HL-60 (cell line): Measurements from ENCODE around the gene AKAP6.

Experiments used
- DNase-seq, 2 experiments: peaks; one replicate each; pipeline ENCODE4 v3.0.0-alpha.2; 2010 to 2020; ENCODE audit warnings: low read depth in 1 of 2, low spot score in 1 of 2
- H3K27ac ChIP-seq: fragments of 250-450 bp; sonication (Bioruptor Pico); replicated peaks from 2 replicates; pipeline ENCODE4 v1.5.1; 2020; ENCODE audit warnings: mild to moderate bottlenecking, moderate library complexity
- H3K27me3 ChIP-seq: fragments of 250-450 bp; sonication (Bioruptor Pico); 2 replicates; pipeline ENCODE4 v1.5.1; 2021; ENCODE audit warnings: mild to moderate bottlenecking, moderate library complexity; ENCODE audit not compliant: insufficient read depth, poor library complexity, severe bottlenecking
- H3K4me3 ChIP-seq: replicated peaks from 2 replicates; pipeline ENCODE4 v1.5.1; 2011; ENCODE audit warnings: mild to moderate bottlenecking, control low read depth, low read length; ENCODE audit not compliant: insufficient read depth
- GABPA ChIP-seq: IDR thresholded peaks from 2 replicates; pipeline ENCODE4 v1.6.1; 2012; ENCODE audit warnings: low read depth
- POLR2AphosphoS5 ChIP-seq: IDR thresholded peaks from 2 replicates; pipeline ENCODE4 v1.6.1; 2012; ENCODE audit warnings: low read depth
- SPI1 ChIP-seq: IDR thresholded peaks from 2 replicates; pipeline ENCODE4 v1.6.1; 2012; ENCODE audit warnings: low read depth, mild to moderate bottlenecking, borderline replicate concordance
- TF ChIP-seq, protein P1 (sequence below): IDR thresholded peaks from one replicate; pipeline ENCODE4 v1.5.1; 2011; ENCODE audit warnings: low read length, control low read depth, inconsistent platforms; ENCODE audit not compliant: insufficient read depth
- TF ChIP-seq, protein P2 (sequence below): IDR thresholded peaks from 2 replicates; pipeline ENCODE4 v1.6.1; 2012; ENCODE audit warnings: low read depth; ENCODE audit not compliant: insufficient replicate concordance

Gene AKAP6

DNA sequence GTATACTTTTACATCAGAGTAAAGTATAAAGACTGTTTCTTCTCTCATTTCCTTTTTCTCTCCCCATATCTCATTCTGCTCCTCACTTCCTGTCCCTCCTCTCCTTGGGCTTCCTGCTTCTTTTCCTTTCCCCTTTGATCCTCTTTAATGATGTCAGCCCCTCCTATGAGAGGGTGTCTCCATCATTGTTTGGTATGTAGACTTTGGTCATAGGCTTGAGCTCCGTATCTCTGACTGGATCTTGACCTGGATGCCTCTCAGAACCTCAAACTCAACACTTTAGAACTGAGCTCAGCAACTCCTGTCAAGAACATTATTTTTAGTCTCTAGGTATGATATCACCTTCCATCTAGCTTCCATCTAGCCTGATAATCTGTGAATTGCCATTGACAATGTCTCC lies 50.3 kb downstream of the AKAP6 start:
- no peak overlapping the region for H3K27ac ChIP-seq
- H3K27me3 ChIP-seq = no peaks in the 10 kb centered on the region
- no peak for DNase-seq
- H3K4me3 ChIP-seq = no peak overlapping the region
- TF ChIP-seq, protein P1, sequence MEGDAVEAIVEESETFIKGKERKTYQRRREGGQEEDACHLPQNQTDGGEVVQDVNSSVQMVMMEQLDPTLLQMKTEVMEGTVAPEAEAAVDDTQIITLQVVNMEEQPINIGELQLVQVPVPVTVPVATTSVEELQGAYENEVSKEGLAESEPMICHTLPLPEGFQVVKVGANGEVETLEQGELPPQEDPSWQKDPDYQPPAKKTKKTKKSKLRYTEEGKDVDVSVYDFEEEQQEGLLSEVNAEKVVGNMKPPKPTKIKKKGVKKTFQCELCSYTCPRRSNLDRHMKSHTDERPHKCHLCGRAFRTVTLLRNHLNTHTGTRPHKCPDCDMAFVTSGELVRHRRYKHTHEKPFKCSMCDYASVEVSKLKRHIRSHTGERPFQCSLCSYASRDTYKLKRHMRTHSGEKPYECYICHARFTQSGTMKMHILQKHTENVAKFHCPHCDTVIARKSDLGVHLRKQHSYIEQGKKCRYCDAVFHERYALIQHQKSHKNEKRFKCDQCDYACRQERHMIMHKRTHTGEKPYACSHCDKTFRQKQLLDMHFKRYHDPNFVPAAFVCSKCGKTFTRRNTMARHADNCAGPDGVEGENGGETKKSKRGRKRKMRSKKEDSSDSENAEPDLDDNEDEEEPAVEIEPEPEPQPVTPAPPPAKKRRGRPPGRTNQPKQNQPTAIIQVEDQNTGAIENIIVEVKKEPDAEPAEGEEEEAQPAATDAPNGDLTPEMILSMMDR = no peak
- TF ChIP-seq, protein P2, sequence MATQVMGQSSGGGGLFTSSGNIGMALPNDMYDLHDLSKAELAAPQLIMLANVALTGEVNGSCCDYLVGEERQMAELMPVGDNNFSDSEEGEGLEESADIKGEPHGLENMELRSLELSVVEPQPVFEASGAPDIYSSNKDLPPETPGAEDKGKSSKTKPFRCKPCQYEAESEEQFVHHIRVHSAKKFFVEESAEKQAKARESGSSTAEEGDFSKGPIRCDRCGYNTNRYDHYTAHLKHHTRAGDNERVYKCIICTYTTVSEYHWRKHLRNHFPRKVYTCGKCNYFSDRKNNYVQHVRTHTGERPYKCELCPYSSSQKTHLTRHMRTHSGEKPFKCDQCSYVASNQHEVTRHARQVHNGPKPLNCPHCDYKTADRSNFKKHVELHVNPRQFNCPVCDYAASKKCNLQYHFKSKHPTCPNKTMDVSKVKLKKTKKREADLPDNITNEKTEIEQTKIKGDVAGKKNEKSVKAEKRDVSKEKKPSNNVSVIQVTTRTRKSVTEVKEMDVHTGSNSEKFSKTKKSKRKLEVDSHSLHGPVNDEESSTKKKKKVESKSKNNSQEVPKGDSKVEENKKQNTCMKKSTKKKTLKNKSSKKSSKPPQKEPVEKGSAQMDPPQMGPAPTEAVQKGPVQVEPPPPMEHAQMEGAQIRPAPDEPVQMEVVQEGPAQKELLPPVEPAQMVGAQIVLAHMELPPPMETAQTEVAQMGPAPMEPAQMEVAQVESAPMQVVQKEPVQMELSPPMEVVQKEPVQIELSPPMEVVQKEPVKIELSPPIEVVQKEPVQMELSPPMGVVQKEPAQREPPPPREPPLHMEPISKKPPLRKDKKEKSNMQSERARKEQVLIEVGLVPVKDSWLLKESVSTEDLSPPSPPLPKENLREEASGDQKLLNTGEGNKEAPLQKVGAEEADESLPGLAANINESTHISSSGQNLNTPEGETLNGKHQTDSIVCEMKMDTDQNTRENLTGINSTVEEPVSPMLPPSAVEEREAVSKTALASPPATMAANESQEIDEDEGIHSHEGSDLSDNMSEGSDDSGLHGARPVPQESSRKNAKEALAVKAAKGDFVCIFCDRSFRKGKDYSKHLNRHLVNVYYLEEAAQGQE = no peak
- TF ChIP-seq POLR2AphosphoS5 = no peak
- TF ChIP-seq GABPA = no peak
- no peak for TF ChIP-seq SPI1

DNA sequence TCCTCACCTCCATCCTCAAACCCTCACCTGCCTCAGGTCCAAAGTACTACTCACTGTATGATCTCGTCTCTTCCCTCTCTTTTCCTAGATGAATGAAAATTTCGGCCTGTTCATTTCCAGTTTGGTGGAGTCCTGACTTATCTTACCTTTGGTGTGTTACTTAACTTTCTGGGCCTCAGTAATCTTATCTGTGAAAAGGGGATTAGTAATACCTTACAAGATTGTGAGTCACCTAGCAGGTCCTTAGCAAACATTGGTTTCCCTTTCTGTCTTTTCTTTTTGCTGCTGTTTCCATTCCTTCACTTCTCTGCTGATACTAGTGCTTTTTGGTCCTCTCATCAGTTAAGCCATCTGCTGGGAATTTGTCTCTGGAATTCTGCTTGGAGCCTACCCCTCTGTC lies 52.8 kb downstream of the AKAP6 start:
- DNase-seq = no peak
- TF ChIP-seq, protein P1 = no peak
- no peak for TF ChIP-seq GABPA
- no peak overlapping the region for H3K27ac ChIP-seq

DNA sequence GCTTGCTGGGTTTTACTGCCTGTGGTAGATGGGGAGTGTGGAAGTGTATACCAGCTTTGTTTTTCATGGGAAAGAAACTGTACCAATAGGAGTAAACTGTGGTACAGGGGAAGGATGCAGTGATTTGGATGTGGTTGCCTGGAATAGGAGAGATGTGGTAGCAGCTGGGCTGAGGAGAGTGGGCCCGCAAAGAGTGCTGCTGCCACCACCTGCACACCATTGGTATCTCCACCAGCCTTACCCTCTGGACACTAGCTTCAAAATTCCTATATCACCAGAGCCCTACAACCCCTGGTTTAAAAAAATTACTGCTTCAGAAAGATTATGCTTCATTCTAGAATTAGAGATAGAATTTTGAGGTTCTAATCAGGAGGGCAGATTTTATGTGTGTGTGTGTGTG lies 53.6 kb downstream of the AKAP6 start:
- Histone ChIP-seq H3K4me3 (no peak overlapping the region), H3K27ac (no peak overlapping the region), H3K27me3 (no peaks in the 10 kb centered on the region)
- TF ChIP-seq, protein P2 = no peak
- no peak for DNase-seq

More for the DNA sequence above, 52.8 kb downstream of the AKAP6 start:
- H3K4me3 ChIP-seq = no peak overlapping the region
- H3K27me3 ChIP-seq = no peaks in the 10 kb centered on the region

DNA sequence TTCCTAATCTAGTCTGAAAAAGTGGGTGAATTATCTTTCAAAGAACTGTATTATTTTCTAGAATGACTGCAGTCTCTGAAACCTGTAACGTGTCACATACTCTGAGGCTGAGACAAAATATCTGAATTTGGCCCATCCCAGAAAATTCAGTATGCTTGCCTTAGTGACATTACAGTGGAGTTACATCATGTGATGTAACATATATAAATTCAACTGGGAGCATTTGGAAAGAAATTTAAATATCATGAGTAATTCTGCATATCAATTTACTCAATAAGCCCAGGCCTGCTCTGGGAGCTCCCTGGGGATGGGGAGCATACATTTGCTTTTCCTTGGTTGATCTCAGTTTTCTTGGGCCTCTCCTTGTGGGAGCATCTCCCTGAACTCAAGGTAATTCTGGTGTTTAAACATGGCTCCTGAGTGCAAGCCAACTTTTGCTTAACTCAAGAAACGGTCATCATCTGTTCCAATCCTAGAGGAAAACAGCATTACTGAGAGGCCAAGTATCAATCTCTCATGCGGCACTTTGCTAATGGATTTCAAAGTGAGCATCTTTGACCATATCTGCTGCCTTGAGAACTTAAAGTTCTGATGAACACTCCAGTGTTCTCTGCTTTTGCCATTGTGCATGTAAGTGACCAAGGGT lies 54.4 kb downstream of the AKAP6 start:
- no peaks in the 10 kb centered on the region for H3K27me3 ChIP-seq
- H3K27ac ChIP-seq = no peak overlapping the region
- TF ChIP-seq, protein P2 = no peak
- no peak for TF ChIP-seq POLR2AphosphoS5
- no peak for TF ChIP-seq GABPA
- no peak for TF ChIP-seq SPI1
- TF ChIP-seq, protein P1 = no peak
- DNase-seq = no peak
- H3K4me3 ChIP-seq = no peak overlapping the region
